Spinal cord (tissue), 10 donors: ENCODE results near the gene ZFHX3. TPM values are rescaled to one million over a fixed set of nuclear protein-coding genes. Genes with fewer than 3 reads are reported as not detected.

Source experiments
- DNase-seq, 6 donors: peaks; one replicate each; pipeline versions ENCODE4 v3.0.0 to v3.0.0-alpha.2; 2013 to 2015; ENCODE audit warnings: low spot score in 6 of 6, low read depth in 4 of 6
- H3K27ac ChIP-seq: one replicate; pipeline ENCODE4 v1.5.1; 2013; ENCODE audit warnings: low read depth, low read length, control low read depth
- H3K27me3 ChIP-seq: one replicate; pipeline ENCODE4 v1.6.1; 2013; ENCODE audit warnings: low read length; ENCODE audit not compliant: control insufficient read depth, insufficient read depth
- H3K36me3 ChIP-seq: one replicate; pipeline ENCODE4 v1.6.1; 2013; ENCODE audit warnings: low read length; ENCODE audit not compliant: control insufficient read depth, insufficient read depth
- H3K4me1 ChIP-seq: one replicate; pipeline ENCODE4 v1.6.1; 2013; ENCODE audit warnings: low read length; ENCODE audit not compliant: control insufficient read depth, insufficient read depth
- H3K4me3 ChIP-seq: one replicate; pipeline ENCODE4 v1.5.1; 2013; ENCODE audit warnings: low read depth, low read length, control low read depth
- H3K9me3 ChIP-seq: one replicate; pipeline ENCODE4 v1.6.1; 2013; ENCODE audit warnings: low read length; ENCODE audit not compliant: control insufficient read depth, insufficient read depth
- WGBS: methylation state at CpG from one replicate; pipeline ENCODE4 v1.1.5; 2013; ENCODE audit warnings: missing lambda C conversion rate; ENCODE audit not compliant: insufficient coverage; 5-methylcytosine and 5-hydroxymethylcytosine counted together
- polyA plus RNA-seq, 2 donors: library from polyadenylated mRNA; unstranded; fragments of 120-200 nt; gene quantifications; one replicate each; pipeline ENCODE4 v1.2.1, GENCODE V29; 2013; ENCODE audit not compliant: insufficient read length in 2 of 2
- total RNA-seq, 2 donors: library from RNA; depleted of rRNA in 1 of 2; stranded (reverse); fragments of 120-200 nt in 1 of 2; fragments of >200 nt in 1 of 2; gene quantifications; one replicate each; pipeline versions ENCODE4 v1.2.3 to v1.2.4, GENCODE V29; 2013 to 2014
- donor health status: healthy.

The ZFHX3 gene
- total and polyA plus RNA-seq, 4 donors: 10.7 to 16.6 (median 13.1) TPM

DNA sequence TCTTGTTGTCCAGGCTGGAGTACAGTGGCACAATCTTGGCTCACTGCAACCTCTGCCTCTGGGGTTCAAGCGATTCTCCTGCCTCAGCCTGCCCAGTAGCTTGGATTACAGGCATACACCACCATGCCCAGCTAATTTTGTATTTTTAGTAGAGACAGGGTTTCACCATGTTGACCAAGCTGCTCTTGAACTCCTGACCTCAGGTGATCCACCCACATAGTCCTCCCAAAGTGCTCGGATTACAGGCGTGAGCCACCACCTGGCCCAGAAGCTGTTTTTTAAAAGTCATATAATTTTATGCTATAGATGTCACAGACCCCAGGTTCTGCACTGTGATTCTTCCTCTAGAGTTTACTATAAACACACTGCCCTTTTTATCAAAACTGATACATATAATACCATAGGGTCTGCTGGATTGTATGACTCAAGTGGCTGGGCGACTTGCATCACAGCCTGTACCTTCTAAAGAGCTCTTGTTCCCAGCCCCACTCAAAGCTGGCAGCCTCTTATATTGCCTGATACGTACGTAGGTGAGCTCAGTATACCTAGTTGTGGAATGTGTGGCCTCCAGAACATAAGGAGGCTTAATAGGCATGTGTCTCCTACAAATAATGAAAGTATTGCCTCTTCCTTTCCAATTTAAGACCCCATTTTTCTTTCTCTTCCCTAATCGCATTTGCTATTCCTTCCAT lies 295.8 kb downstream of the ZFHX3 start:
- DNase-seq: no peak
- no peak overlapping the region for H3K4me3 ChIP-seq
- H3K27ac ChIP-seq: no peak overlapping the region
- H3K36me3 ChIP-seq: no peaks in the 10 kb centered on the region
- WGBS: no CpG with 5 or more reads among the region's 7 CpGs
- H3K27me3 ChIP-seq: no peaks in the 10 kb centered on the region
- no peaks in the 10 kb centered on the region for H3K4me1 ChIP-seq
- no peaks in the 10 kb centered on the region for H3K9me3 ChIP-seq

- WGBS: 100% methylated on average over 2 of the region's 3 CpGs
- H3K27ac ChIP-seq: no peak overlapping the region
- H3K27me3 ChIP-seq: no peaks in the 10 kb centered on the region
- H3K9me3 ChIP-seq: no peaks in the 10 kb centered on the region
- no peaks in the 10 kb centered on the region for H3K36me3 ChIP-seq
- H3K4me3 ChIP-seq: no peak overlapping the region
- no peak for DNase-seq
- H3K4me1 ChIP-seq: no peaks in the 10 kb centered on the region
Observed at GRCh38 chr16:72751076-72751475, 296.9 kb downstream of the ZFHX3 start.

GRCh38 chr16:72749091-72749490 lies 298.8 kb downstream of the ZFHX3 start:
- DNase-seq: no peak
- Histone ChIP-seq H3K4me1 (no peaks in the 10 kb centered on the region), H3K9me3 (no peaks in the 10 kb centered on the region), H3K4me3 (no peak overlapping the region), H3K36me3 (no peaks in the 10 kb centered on the region), H3K27me3 (no peaks in the 10 kb centered on the region), H3K27ac (no peak overlapping the region)

DNA sequence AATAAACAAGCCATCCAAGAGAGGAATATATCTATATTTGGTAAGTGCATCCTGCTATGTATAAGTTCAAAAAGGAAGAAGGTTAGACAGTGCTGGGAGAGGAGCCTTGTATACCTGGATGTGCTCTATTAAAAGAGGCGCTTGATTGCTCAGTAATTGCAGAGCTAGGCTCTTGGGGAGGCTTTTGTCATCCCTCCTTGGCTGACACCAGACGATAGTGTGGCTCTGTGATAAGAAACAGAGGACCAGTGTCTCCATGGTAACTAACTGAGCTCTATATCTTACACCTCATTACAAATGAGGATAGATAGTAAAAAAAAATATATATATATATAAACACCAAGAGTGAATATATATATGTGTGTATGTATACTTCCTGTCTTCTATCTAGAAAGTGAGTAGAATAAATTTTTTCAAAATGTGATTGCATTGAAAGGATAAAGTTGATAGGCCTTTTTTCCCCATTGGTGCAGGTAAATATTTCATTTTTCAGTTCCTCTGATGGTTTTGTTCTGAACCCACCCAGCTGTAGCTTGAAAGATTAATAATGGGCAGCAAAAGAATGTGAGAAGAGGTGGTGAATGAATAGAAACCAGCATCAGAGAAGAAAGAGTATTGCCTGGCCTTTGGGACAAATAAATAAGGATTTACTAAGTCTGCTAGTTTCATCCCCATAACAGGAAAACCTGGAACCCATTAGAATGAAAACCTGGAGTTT lies 303.7 kb downstream of the ZFHX3 start:
- H3K27me3 ChIP-seq: no peaks in the 10 kb centered on the region
- H3K36me3 ChIP-seq: no peaks in the 10 kb centered on the region
- no peaks in the 10 kb centered on the region for H3K9me3 ChIP-seq
- H3K27ac ChIP-seq: no peak overlapping the region
- no peak overlapping the region for H3K4me3 ChIP-seq
- no CpG with 5 or more reads among the region's 2 CpGs for WGBS
- DNase-seq: peak in 3 of 6 donors; percentile 15 to 90 (median 56)
- no peaks in the 10 kb centered on the region for H3K4me1 ChIP-seq

- Histone ChIP-seq H3K4me3 (no peak overlapping the region), H3K27ac (no peak overlapping the region), H3K4me1 (no peaks in the 10 kb centered on the region), H3K9me3 (no peaks in the 10 kb centered on the region), H3K36me3 (no peaks in the 10 kb centered on the region), H3K27me3 (no peaks in the 10 kb centered on the region)
- WGBS: 100% methylated on average over 1 of the region's 8 CpGs
- no peak for DNase-seq
Observed at GRCh38 chr16:72743011-72743761, 304.7 kb downstream of the ZFHX3 start.

- no peaks in the 10 kb centered on the region for H3K27me3 ChIP-seq
- no peak for DNase-seq
- 67% methylated on average over 2 of the region's 2 CpGs for WGBS
- no peaks in the 10 kb centered on the region for H3K9me3 ChIP-seq
- H3K4me1 ChIP-seq: no peaks in the 10 kb centered on the region
- H3K36me3 ChIP-seq: no peaks in the 10 kb centered on the region
- H3K4me3 ChIP-seq: no peak overlapping the region
- no peak overlapping the region for H3K27ac ChIP-seq
Observed at GRCh38 chr16:72740347-72740746, 307.6 kb downstream of the ZFHX3 start.

DNA sequence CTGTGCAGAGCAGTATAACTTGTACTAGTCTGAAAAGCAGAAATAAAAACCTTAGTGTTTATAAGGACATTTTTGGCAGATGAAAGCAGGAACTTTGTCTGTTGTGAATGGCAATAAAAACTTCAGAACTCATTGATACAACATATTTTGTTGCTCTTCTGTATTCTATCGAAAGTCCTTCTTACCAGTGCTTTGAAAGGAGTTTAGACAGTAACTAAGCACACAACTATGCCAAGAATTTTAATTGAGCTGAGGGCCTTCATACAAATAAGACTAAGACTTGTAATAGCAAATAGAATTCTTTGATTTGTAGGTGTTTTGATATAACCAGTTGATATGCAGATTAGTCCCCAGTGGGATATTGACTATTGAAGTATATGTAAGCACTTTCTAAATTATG lies 308.4 kb downstream of the ZFHX3 start:
- no CpG with 5 or more reads among the region's 1 CpG for WGBS
- Histone ChIP-seq H3K9me3 (no peaks in the 10 kb centered on the region), H3K27me3 (no peaks in the 10 kb centered on the region), H3K4me3 (no peak overlapping the region), H3K4me1 (no peaks in the 10 kb centered on the region), H3K27ac (no peak overlapping the region), H3K36me3 (no peaks in the 10 kb centered on the region)
- DNase-seq: peak in 3 of 6 donors; percentile 17 to 58 (median 42)

- Histone ChIP-seq H3K9me3 (peaks cover 3% of the 10 kb centered on the region), H3K27me3 (no peaks in the 10 kb centered on the region), H3K4me3 (no peak overlapping the region), H3K27ac (no peak overlapping the region), H3K36me3 (no peaks in the 10 kb centered on the region), H3K4me1 (no peaks in the 10 kb centered on the region)
- DNase-seq: no peak
- 76% methylated on average over 2 of the region's 2 CpGs for WGBS
Observed at GRCh38 chr16:72736074-72736473, 311.9 kb downstream of the ZFHX3 start.
